HCT116 (cell line): ENCODE data around the gene INTS14. TPM values are rescaled to one million over a fixed set of nuclear protein-coding genes. Genes with fewer than 3 reads are reported as not detected.

Experiments used
- ATAC-seq: fragments of 200-7000 bp; cut with Tn5 transposase; 2 replicates; pipeline ENCODE4 v1.9.1; 2020; ENCODE audit warnings: mild to moderate bottlenecking, moderate library complexity
- BruUV-seq: library from RNA; stranded (reverse); fragments of 400-500 nt; replicated peaks from 2 replicates; lab custom pipeline; 2021; lab: Mats Ljungman, UMichigan
- CTCF ChIA-PET: fragments of 300-600 bp; sonication (Branson Sonifier 250); formaldehyde crosslinking; loops from one replicate; lab custom pipeline; 2021; ENCODE audit warnings: antibody characterized with exemption; lab: Charles Lee
- POLR2A ChIA-PET: fragments of 300-600, 350-600 bp; sonication (Branson Sonifier 250); formaldehyde crosslinking; loops from one replicate; lab custom pipeline; 2021; ENCODE audit warnings: antibody characterized with exemption; lab: Charles Lee
- RAD21 ChIA-PET, 2 experiments: fragments of 300-600 bp; sonication (Branson Sonifier 250); formaldehyde crosslinking; loops; one replicate each; lab custom pipeline; 2023; ENCODE audit warnings: low total read pairs in 2 of 2; ENCODE audit not compliant: uncharacterized antibody in 2 of 2, unreplicated experiment in 2 of 2, low non-redundant PET in 1 of 2; lab: Charles Lee
- DNase-seq: peaks from one replicate; pipeline ENCODE4 v3.0.0-alpha.2; 2010; ENCODE audit warnings: low read depth, low spot score
- H2AFZ ChIP-seq: fragments of 200-600 bp; shearing (Covaris generic), sonication (generic); 2 replicates; pipeline ENCODE4 v1.6.1; 2017; ENCODE audit warnings: low read depth, mixed run types, mixed read lengths, antibody characterized with exemption, low read length; ENCODE audit not compliant: poor library complexity, severe bottlenecking
- H3K27ac ChIP-seq: 2 replicates; pipeline ENCODE4 v1.5.1; 2012; ENCODE audit warnings: low read depth, low read length
- H3K27me3 ChIP-seq: fragments of 200-600 bp; sonication (generic); 2 replicates; pipeline ENCODE4 v1.6.1; 2016; ENCODE audit warnings: mixed run types, low read length, mixed read lengths; ENCODE audit not compliant: insufficient read depth
- H3K36me3 ChIP-seq, 2 experiments: fragments of 200-500 bp in 1 of 2; fragments of 200-600 bp in 1 of 2; sonication (Bioruptor generic) in 1 of 2; sonication (generic) in 1 of 2; 2 replicates each; pipeline versions ENCODE4 v1.5.1 to v1.6.1; 2014 to 2016; ENCODE audit warnings: low read length in 2 of 2, inconsistent platforms in 1 of 2, mixed read lengths in 1 of 2, mixed run types in 1 of 2; ENCODE audit not compliant: insufficient read depth in 2 of 2, control insufficient read depth in 1 of 2
- H3K4me1 ChIP-seq, 2 experiments: fragments of 200-600 bp in 1 of 2; sonication (generic) in 1 of 2; 2 replicates each; pipeline versions ENCODE4 v1.5.1 to v1.6.1; 2012 to 2017; ENCODE audit warnings: low read length in 2 of 2, inconsistent platforms in 1 of 2, mild to moderate bottlenecking in 1 of 2, mixed read lengths in 1 of 2, mixed run types in 1 of 2, moderate library complexity in 1 of 2; ENCODE audit not compliant: insufficient read depth in 2 of 2, control insufficient read depth in 1 of 2
- H3K4me2 ChIP-seq: fragments of 200-600 bp; sonication (generic); 2 replicates; pipeline ENCODE4 v1.6.1; 2017; ENCODE audit warnings: mixed run types, low read length, mixed read lengths
- H3K4me3 ChIP-seq, 2 experiments: fragments of 200-600 bp in 1 of 2; sonication (generic) in 1 of 2; replicated peaks in 1 of 2; 2 replicates each; pipeline ENCODE4 v1.5.1; 2011 to 2016; ENCODE audit warnings: low read length in 2 of 2, control low read depth in 1 of 2, low read depth in 1 of 2, mild to moderate bottlenecking in 1 of 2, mixed read lengths in 1 of 2, mixed run types in 1 of 2
- H3K79me2 ChIP-seq: fragments of 200-600 bp; sonication (generic); 2 replicates; pipeline ENCODE4 v1.6.1; 2017; ENCODE audit warnings: mild to moderate bottlenecking, mixed run types, low read length, moderate library complexity, mixed read lengths; ENCODE audit not compliant: insufficient read depth
- H3K9ac ChIP-seq: fragments of 200-600 bp; sonication (generic); 2 replicates; pipeline ENCODE4 v1.6.1; 2016; ENCODE audit warnings: low read length, mixed read lengths
- H3K9me2 ChIP-seq: fragments of 200-600 bp; sonication (generic), shearing (Covaris generic); 2 replicates; pipeline ENCODE4 v1.6.1; 2017; ENCODE audit warnings: mixed run types, mild to moderate bottlenecking, moderate library complexity; ENCODE audit not compliant: insufficient read depth
- H3K9me3 ChIP-seq, 2 experiments: fragments of 200-500 bp in 1 of 2; fragments of 200-600 bp in 1 of 2; sonication (Bioruptor generic) in 1 of 2; sonication (generic) in 1 of 2; 2 replicates each; pipeline ENCODE4 v1.6.1; 2014 to 2017; ENCODE audit warnings: low read length in 2 of 2, mixed read lengths in 2 of 2, inconsistent platforms in 1 of 2, low read depth in 1 of 2, mild to moderate bottlenecking in 1 of 2, mixed run types in 1 of 2, moderate library complexity in 1 of 2; ENCODE audit not compliant: control insufficient read depth in 1 of 2, insufficient read depth in 1 of 2
- H4K20me1 ChIP-seq: fragments of 200-600 bp; sonication (generic), shearing (Covaris generic); 2 replicates; pipeline ENCODE4 v1.6.1; 2017; ENCODE audit warnings: mixed run types, mild to moderate bottlenecking, moderate library complexity; ENCODE audit not compliant: insufficient read depth
- CBX3 ChIP-seq: IDR thresholded peaks from 2 replicates; pipeline ENCODE4 v1.6.1; 2012; ENCODE audit warnings: low read depth
- CEBPB ChIP-seq: IDR thresholded peaks from 2 replicates; pipeline ENCODE4 v1.6.1; 2012; ENCODE audit warnings: low read depth
- EGR1 ChIP-seq: IDR thresholded peaks from 2 replicates; pipeline ENCODE4 v1.6.1; 2012; ENCODE audit warnings: low read depth
- ELF1 ChIP-seq: IDR thresholded peaks from 2 replicates; pipeline ENCODE4 v1.6.1; 2012; ENCODE audit warnings: low read depth, borderline replicate concordance
- EZH2 ChIP-seq: fragments of 200-600 bp; sonication (generic); IDR thresholded peaks from 2 replicates; pipeline ENCODE4 v1.6.1; 2017; ENCODE audit warnings: antibody characterized with exemption, mixed run types
- EZH2phosphoT487 ChIP-seq: fragments of 200-600 bp; IDR thresholded peaks from 2 replicates; pipeline ENCODE4 v1.6.1; 2018; ENCODE audit warnings: antibody characterized with exemption, borderline replicate concordance
- FOSL1 ChIP-seq: IDR thresholded peaks from 2 replicates; pipeline ENCODE4 v1.6.1; 2012; ENCODE audit warnings: low read depth
- JUND ChIP-seq: IDR thresholded peaks from 2 replicates; pipeline ENCODE4 v1.6.1; 2012
- POLR2A ChIP-seq: IDR thresholded peaks from 2 replicates; pipeline ENCODE4 v1.7.0; 2011; ENCODE audit warnings: borderline replicate concordance; ENCODE audit not compliant: insufficient read depth, insufficient read length; ENCODE audit errors: extremely low read depth
- POLR2AphosphoS5 ChIP-seq: IDR thresholded peaks from 2 replicates; pipeline ENCODE4 v1.6.1; 2011; ENCODE audit warnings: mild to moderate bottlenecking, low read depth, low read length, moderate library complexity
- SRF ChIP-seq: IDR thresholded peaks from 2 replicates; pipeline ENCODE4 v1.6.1; 2012; ENCODE audit warnings: low read depth
- TCF7L2 ChIP-seq: IDR thresholded peaks from 2 replicates; pipeline ENCODE4 v1.7.0; 2011; ENCODE audit warnings: borderline replicate concordance, inconsistent platforms; ENCODE audit not compliant: insufficient read depth, insufficient read length; ENCODE audit errors: extremely low read depth
- YY1 ChIP-seq: IDR thresholded peaks from 2 replicates; pipeline ENCODE4 v1.6.1; 2011; ENCODE audit warnings: low read length, low read depth, moderate library complexity, mild to moderate bottlenecking; ENCODE audit not compliant: insufficient replicate concordance; ENCODE audit errors: extremely low read depth
- ZFX ChIP-seq: fragments of 450-650 bp; IDR thresholded peaks from 2 replicates; pipeline ENCODE4 v1.6.1; 2017
- ZNF274 ChIP-seq: fragments of 200-500 bp; sonication (Bioruptor generic); IDR thresholded peaks from 2 replicates; pipeline ENCODE4 v1.6.1; 2014; ENCODE audit warnings: mild to moderate bottlenecking, low read depth, low read length, inconsistent platforms
- intact Hi-C: fragments of 100-400 bp; cut with micrococcal nuclease; formaldehyde crosslinking; loops from 2 replicates; pipeline ENCODE4 v1.10.0; 2022
- total RNA-seq: library from RNA; stranded (reverse); gene quantifications from one replicate; pipeline ENCODE4 v1.2.1, GENCODE V29; 2021; ENCODE audit not compliant: unreplicated experiment
- TF ChIP-seq, protein P1 (sequence below): IDR thresholded peaks from 2 replicates; pipeline ENCODE4 v1.6.1; 2012
- TF ChIP-seq, protein P2 (sequence below): IDR thresholded peaks from 2 replicates; pipeline ENCODE4 v1.6.1; 2011; ENCODE audit warnings: mild to moderate bottlenecking, low read length, moderate library complexity; ENCODE audit not compliant: insufficient replicate concordance; ENCODE audit errors: extremely low read depth

The INTS14 gene
- total RNA-seq, 1 experiment from 2014 or later, result 50.1 TPM

GRCh38 chr15:65650312-65651041 lies 39.5 kb upstream of the INTS14 start:
- Histone ChIP-seq H3K9me2 (no peaks in the 10 kb centered on the region), H2AFZ (no peak overlapping the region), H3K9me3 (no peaks in the 10 kb centered on the region), H3K4me2 (no peak overlapping the region), H3K4me1 (peaks cover 3 to 25% of the 10 kb centered on the region in 2 experiments; a peak in 3 of 4 replicates), H3K9ac (no peak overlapping the region), H3K36me3 (no peaks in the 10 kb centered on the region), H3K27ac (no peak overlapping the region), H3K4me3 (no peak overlapping the region), H3K79me2 (no peaks in the 10 kb centered on the region), H4K20me1 (no peaks in the 10 kb centered on the region), H3K27me3 (no peaks in the 10 kb centered on the region)
- RAD21 ChIA-PET, result no interaction called here
- POLR2A ChIA-PET, result no interaction called here
- no TSS peak for BruUV-seq
- TF ChIP-seq EZH2 (no peak), ZNF274 (no peak), ZFX (no peak), ELF1 (no peak), EZH2phosphoT487 (no peak), TCF7L2 (no peak), JUND (no peak), SRF (no peak), CBX3 (no peak)
- TF ChIP-seq, protein P1, sequence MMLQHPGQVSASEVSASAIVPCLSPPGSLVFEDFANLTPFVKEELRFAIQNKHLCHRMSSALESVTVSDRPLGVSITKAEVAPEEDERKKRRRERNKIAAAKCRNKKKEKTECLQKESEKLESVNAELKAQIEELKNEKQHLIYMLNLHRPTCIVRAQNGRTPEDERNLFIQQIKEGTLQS, result no peak
- CTCF ChIA-PET, result no interaction called here
- ATAC-seq, result no peak
- intact Hi-C loops, result no loop called here
- no peak for DNase-seq

- ATAC-seq (no peak), DNase-seq (no peak)
- H2AFZ ChIP-seq, result no peak overlapping the region
- no peaks in the 10 kb centered on the region for H4K20me1 ChIP-seq
- 0 out of 4 replicates have a peak, but pooled peaks cover 0 to 3% of the 10 kb centered on the region in 2 experiments for H3K4me1 ChIP-seq
- H3K27ac ChIP-seq, result no peak overlapping the region
- no peaks in the 10 kb centered on the region for H3K36me3 ChIP-seq
- TF ChIP-seq POLR2AphosphoS5, result no peak
- TF ChIP-seq ZFX, result no peak
- TF ChIP-seq CBX3, result no peak
- TF ChIP-seq TCF7L2, result no peak
- TF ChIP-seq YY1, result no peak
- TF ChIP-seq, protein P2, sequence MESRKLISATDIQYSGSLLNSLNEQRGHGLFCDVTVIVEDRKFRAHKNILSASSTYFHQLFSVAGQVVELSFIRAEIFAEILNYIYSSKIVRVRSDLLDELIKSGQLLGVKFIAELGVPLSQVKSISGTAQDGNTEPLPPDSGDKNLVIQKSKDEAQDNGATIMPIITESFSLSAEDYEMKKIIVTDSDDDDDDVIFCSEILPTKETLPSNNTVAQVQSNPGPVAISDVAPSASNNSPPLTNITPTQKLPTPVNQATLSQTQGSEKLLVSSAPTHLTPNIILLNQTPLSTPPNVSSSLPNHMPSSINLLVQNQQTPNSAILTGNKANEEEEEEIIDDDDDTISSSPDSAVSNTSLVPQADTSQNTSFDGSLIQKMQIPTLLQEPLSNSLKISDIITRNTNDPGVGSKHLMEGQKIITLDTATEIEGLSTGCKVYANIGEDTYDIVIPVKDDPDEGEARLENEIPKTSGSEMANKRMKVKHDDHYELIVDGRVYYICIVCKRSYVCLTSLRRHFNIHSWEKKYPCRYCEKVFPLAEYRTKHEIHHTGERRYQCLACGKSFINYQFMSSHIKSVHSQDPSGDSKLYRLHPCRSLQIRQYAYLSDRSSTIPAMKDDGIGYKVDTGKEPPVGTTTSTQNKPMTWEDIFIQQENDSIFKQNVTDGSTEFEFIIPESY, result no peak
- no peak for TF ChIP-seq JUND
- no peak for TF ChIP-seq POLR2A
- no peak for TF ChIP-seq EZH2
- no peak for TF ChIP-seq FOSL1
- no peak for TF ChIP-seq CEBPB
- no peak for TF ChIP-seq EZH2phosphoT487
- TF ChIP-seq, protein P1, result no peak
- no peak for TF ChIP-seq ZNF274
- no peak for TF ChIP-seq EGR1
- no peak overlapping the region for H3K4me3 ChIP-seq
- ChIA-PET CTCF (no interaction called here), POLR2A (no interaction called here), RAD21 (no interaction called here)
- H3K9me2 ChIP-seq, result no peaks in the 10 kb centered on the region
- intact Hi-C loops, result no loop called here
- no peak overlapping the region for H3K4me2 ChIP-seq
- no peaks in the 10 kb centered on the region for H3K27me3 ChIP-seq
- H3K79me2 ChIP-seq, result no peaks in the 10 kb centered on the region
- no peaks in the 10 kb centered on the region for H3K9me3 ChIP-seq
- no TSS peak for BruUV-seq
- H3K9ac ChIP-seq, result no peak overlapping the region
Observed at GRCh38 chr15:65646486-65646885, 35.6 kb upstream of the INTS14 start.
